Skeletal muscle satellite cell (primary cell): Measurements from ENCODE around the gene CELF4.

Experiments used
- H3K27me3 ChIP-seq: 2 replicates; pipeline ENCODE4 v1.7.0; 2013; ENCODE audit warnings: low read length; ENCODE audit not compliant: control insufficient read depth, insufficient read depth
- H3K36me3 ChIP-seq: 2 replicates; pipeline ENCODE4 v1.7.0; 2013; ENCODE audit warnings: mild to moderate bottlenecking, control low read depth, low read length; ENCODE audit not compliant: insufficient read depth
- H3K4me1 ChIP-seq: 2 replicates; pipeline ENCODE4 v1.7.0; 2013; ENCODE audit warnings: low read length; ENCODE audit not compliant: control insufficient read depth, insufficient read depth
- H3K4me2 ChIP-seq: 2 replicates; pipeline ENCODE4 v1.7.0; 2013; ENCODE audit warnings: mild to moderate bottlenecking, low read length
- H3K4me3 ChIP-seq: 2 replicates; pipeline ENCODE4 v1.7.0; 2013; ENCODE audit warnings: low read length
- H3K9ac ChIP-seq: 2 replicates; pipeline ENCODE4 v1.7.0; 2013; ENCODE audit warnings: mild to moderate bottlenecking, low read depth, low read length, moderate library complexity
- H3K9me3 ChIP-seq: replicated peaks from 2 replicates; pipeline ENCODE4 v1.7.0; 2013; ENCODE audit warnings: mild to moderate bottlenecking, control low read depth, low read length

CELF4 gene

GRCh38 chr18:37516361-37516853 lies 49.2 kb downstream of the CELF4 start:
- H3K27me3 ChIP-seq = no peaks in the 10 kb centered on the region
- no peaks in the 10 kb centered on the region for H3K9me3 ChIP-seq
- H3K4me1 ChIP-seq = no peaks in the 10 kb centered on the region
- no peak overlapping the region for H3K9ac ChIP-seq
- H3K36me3 ChIP-seq = no peaks in the 10 kb centered on the region
- no peak overlapping the region for H3K4me3 ChIP-seq
- no peak overlapping the region for H3K4me2 ChIP-seq

DNA sequence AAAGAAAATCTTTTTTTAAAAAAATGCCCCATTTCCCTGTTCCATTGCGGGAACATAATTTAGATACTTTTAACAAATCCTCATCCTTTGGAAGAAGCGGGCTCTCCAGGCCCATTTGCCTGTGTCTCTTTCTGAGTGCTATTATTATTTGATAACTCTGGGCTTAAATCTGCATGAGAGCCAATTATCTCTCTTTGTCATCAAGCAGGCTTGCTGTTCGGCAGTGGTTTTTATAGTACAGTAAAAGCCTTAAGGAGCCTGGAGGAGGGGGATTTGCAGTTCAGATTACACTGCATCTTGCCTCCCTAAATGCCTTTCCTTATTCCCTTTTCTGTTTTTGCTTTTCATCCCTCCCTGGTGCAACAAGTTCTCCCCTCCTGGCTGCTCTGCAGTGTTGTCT lies 50.6 kb downstream of the CELF4 start:
- Histone ChIP-seq H3K36me3 (no peaks in the 10 kb centered on the region), H3K27me3 (no peaks in the 10 kb centered on the region), H3K4me2 (no peak overlapping the region), H3K9me3 (no peaks in the 10 kb centered on the region), H3K4me3 (no peak overlapping the region), H3K4me1 (no peaks in the 10 kb centered on the region), H3K9ac (no peak overlapping the region)

DNA sequence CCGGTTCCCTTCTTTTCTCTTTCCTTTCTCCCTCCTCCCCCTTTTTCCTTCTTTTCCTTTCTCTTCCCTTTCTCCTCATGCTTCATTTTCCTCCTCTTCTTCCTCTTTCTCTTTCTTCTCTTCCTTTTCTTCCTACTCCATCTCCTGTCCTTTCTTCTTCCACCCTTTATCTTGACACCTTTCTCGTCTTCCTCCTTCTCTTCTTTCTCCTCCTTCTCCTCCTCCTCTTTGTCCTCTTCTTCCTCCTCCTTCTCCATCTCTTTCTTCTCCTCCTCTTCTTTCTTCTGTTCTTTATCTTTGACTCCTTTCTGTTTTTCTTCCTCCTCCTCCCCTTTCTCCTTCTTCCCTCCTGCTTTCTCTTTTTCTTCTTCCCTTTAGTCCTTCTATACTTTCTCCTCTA lies 53.2 kb downstream of the CELF4 start:
- H3K27me3 ChIP-seq = no peaks in the 10 kb centered on the region
- no peaks in the 10 kb centered on the region for H3K36me3 ChIP-seq
- no peaks in the 10 kb centered on the region for H3K9me3 ChIP-seq
- H3K9ac ChIP-seq = no peak overlapping the region
- no peak overlapping the region for H3K4me3 ChIP-seq
- H3K4me2 ChIP-seq = no peak overlapping the region
- no peaks in the 10 kb centered on the region for H3K4me1 ChIP-seq

GRCh38 chr18:37511721-37512298 lies 53.8 kb downstream of the CELF4 start:
- H3K36me3 ChIP-seq = no peaks in the 10 kb centered on the region
- no peaks in the 10 kb centered on the region for H3K4me1 ChIP-seq
- no peak overlapping the region for H3K4me3 ChIP-seq
- no peak overlapping the region for H3K4me2 ChIP-seq
- no peaks in the 10 kb centered on the region for H3K9me3 ChIP-seq
- no peak overlapping the region for H3K9ac ChIP-seq
- no peaks in the 10 kb centered on the region for H3K27me3 ChIP-seq

DNA sequence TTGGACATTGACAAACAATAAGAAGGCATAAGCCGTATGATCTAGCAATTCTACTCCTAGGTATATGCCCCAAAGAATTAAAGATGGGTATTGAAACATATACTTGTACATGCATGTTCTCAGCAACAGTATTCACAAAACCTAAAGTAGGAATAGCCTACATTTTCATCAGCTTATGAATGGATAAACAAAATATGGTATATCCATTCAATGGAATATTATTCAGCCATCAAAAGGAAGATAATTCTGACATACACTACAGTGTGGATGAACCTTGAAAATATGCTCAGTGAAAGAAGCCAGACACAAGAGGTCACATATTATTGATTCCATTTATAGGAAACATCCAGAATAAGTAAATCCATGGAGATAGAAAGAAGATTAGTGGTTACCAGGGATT lies 56.0 kb downstream of the CELF4 start:
- H3K27me3 ChIP-seq = no peaks in the 10 kb centered on the region
- no peaks in the 10 kb centered on the region for H3K9me3 ChIP-seq
- H3K4me3 ChIP-seq = no peak overlapping the region

GRCh38 chr18:37508207-37508606 lies 57.4 kb downstream of the CELF4 start:
- H3K4me1 ChIP-seq = no peaks in the 10 kb centered on the region

More for the DNA sequence above, 56.0 kb downstream of the CELF4 start:
- no peak overlapping the region for H3K4me2 ChIP-seq
- H3K4me1 ChIP-seq = no peaks in the 10 kb centered on the region
- no peaks in the 10 kb centered on the region for H3K36me3 ChIP-seq
- H3K9ac ChIP-seq = no peak overlapping the region

GRCh38 chr18:37507239-37507638 lies 58.4 kb downstream of the CELF4 start:
- H3K27me3 ChIP-seq = peaks cover 7% of the 10 kb centered on the region
- H3K9me3 ChIP-seq = no peaks in the 10 kb centered on the region
- no peak overlapping the region for H3K4me2 ChIP-seq
- no peak overlapping the region for H3K9ac ChIP-seq
- no peak overlapping the region for H3K4me3 ChIP-seq
- H3K4me1 ChIP-seq = no peaks in the 10 kb centered on the region
- H3K36me3 ChIP-seq = no peaks in the 10 kb centered on the region

More at GRCh38 chr18:37508207-37508606, 57.4 kb downstream of the CELF4 start:
- Histone ChIP-seq H3K9me3 (no peaks in the 10 kb centered on the region), H3K27me3 (no peaks in the 10 kb centered on the region), H3K36me3 (no peaks in the 10 kb centered on the region), H3K9ac (no peak overlapping the region), H3K4me2 (no peak overlapping the region), H3K4me3 (no peak overlapping the region)

GRCh38 chr18:37506001-37506400 lies 59.6 kb downstream of the CELF4 start:
- Histone ChIP-seq H3K9me3 (no peaks in the 10 kb centered on the region), H3K4me3 (no peak overlapping the region), H3K27me3 (peaks cover 13% of the 10 kb centered on the region), H3K4me2 (no peak overlapping the region), H3K4me1 (no peaks in the 10 kb centered on the region), H3K9ac (no peak overlapping the region), H3K36me3 (no peaks in the 10 kb centered on the region)

GRCh38 chr18:37505321-37505720 lies 60.3 kb downstream of the CELF4 start:
- Histone ChIP-seq H3K4me2 (no peak overlapping the region), H3K9ac (no peak overlapping the region), H3K9me3 (no peaks in the 10 kb centered on the region), H3K27me3 (peaks cover 13% of the 10 kb centered on the region), H3K4me3 (no peak overlapping the region), H3K36me3 (no peaks in the 10 kb centered on the region), H3K4me1 (no peaks in the 10 kb centered on the region)

- Histone ChIP-seq H3K27me3 (peaks cover 16% of the 10 kb centered on the region), H3K9me3 (no peaks in the 10 kb centered on the region), H3K4me2 (no peak overlapping the region), H3K4me3 (no peak overlapping the region), H3K4me1 (no peaks in the 10 kb centered on the region), H3K36me3 (no peaks in the 10 kb centered on the region), H3K9ac (no peak overlapping the region)
Observed at GRCh38 chr18:37502601-37503000, 63.0 kb downstream of the CELF4 start.

GRCh38 chr18:37502036-37502435 lies 63.6 kb downstream of the CELF4 start:
- H3K27me3 ChIP-seq = peaks cover 16% of the 10 kb centered on the region
- no peak overlapping the region for H3K4me3 ChIP-seq
- H3K36me3 ChIP-seq = no peaks in the 10 kb centered on the region
- H3K9ac ChIP-seq = no peak overlapping the region
- H3K4me1 ChIP-seq = no peaks in the 10 kb centered on the region
- H3K9me3 ChIP-seq = no peaks in the 10 kb centered on the region
- no peak overlapping the region for H3K4me2 ChIP-seq

DNA sequence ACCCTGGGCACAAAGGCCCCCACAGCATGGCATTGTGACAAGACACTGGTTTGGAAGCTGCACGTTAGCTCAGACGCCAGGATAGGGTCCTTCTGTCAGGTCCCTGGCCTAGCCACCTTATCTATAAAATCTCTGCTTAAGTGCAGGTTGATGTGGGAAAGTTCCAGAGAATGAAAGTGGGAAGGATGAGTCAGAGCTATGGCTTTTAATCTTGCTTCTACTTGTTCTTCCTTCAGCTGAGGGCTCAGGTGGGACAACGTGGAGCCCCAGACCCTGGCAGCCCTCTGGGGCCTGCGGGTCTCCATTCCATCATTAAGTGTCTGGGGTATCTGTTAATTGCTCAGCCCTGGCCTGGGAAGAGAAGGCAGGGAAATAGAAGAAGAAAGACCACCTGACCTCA lies 64.5 kb downstream of the CELF4 start:
- Histone ChIP-seq H3K4me2 (no peak overlapping the region), H3K4me3 (no peak overlapping the region), H3K4me1 (no peaks in the 10 kb centered on the region), H3K36me3 (no peaks in the 10 kb centered on the region), H3K27me3 (peaks cover 16% of the 10 kb centered on the region), H3K9ac (no peak overlapping the region), H3K9me3 (no peaks in the 10 kb centered on the region)
